HL-60 (cell line): ENCODE results near the gene MAFB.

ENCODE experiments used
- CTCF ChIP-seq: IDR thresholded peaks from one replicate; pipeline ENCODE4 v1.5.1; 2011; ENCODE audit warnings: low read length, control low read depth, inconsistent platforms; ENCODE audit not compliant: insufficient read depth
- POLR2AphosphoS5 ChIP-seq: IDR thresholded peaks from 2 replicates; pipeline ENCODE4 v1.6.1; 2012; ENCODE audit warnings: low read depth
- TF ChIP-seq, protein P1 (sequence below): IDR thresholded peaks from 2 replicates; pipeline ENCODE4 v1.6.1; 2012; ENCODE audit warnings: low read depth; ENCODE audit not compliant: insufficient replicate concordance

DNA sequence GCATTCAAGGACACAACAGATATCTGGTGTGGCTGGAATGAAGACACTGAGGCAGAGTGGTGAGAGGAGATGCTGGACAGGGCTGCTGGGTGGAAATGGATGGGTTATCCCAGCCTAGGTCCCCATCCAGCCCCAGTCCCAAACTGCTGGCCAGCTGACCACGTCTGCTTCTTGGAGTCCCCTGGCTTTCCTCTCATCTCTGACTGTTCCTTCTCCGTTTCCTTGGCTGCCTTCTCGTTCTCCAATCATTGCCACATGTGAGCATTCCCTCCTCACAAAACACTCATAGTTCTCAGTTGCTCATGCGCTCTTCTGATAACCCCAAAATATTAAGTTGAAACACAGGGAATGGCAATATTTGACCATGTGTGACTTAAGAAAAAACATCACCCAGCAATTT, 31.5 kb downstream of the MAFB start:
- TF ChIP-seq CTCF (no peak), POLR2AphosphoS5 (no peak)
- TF ChIP-seq, protein P1, sequence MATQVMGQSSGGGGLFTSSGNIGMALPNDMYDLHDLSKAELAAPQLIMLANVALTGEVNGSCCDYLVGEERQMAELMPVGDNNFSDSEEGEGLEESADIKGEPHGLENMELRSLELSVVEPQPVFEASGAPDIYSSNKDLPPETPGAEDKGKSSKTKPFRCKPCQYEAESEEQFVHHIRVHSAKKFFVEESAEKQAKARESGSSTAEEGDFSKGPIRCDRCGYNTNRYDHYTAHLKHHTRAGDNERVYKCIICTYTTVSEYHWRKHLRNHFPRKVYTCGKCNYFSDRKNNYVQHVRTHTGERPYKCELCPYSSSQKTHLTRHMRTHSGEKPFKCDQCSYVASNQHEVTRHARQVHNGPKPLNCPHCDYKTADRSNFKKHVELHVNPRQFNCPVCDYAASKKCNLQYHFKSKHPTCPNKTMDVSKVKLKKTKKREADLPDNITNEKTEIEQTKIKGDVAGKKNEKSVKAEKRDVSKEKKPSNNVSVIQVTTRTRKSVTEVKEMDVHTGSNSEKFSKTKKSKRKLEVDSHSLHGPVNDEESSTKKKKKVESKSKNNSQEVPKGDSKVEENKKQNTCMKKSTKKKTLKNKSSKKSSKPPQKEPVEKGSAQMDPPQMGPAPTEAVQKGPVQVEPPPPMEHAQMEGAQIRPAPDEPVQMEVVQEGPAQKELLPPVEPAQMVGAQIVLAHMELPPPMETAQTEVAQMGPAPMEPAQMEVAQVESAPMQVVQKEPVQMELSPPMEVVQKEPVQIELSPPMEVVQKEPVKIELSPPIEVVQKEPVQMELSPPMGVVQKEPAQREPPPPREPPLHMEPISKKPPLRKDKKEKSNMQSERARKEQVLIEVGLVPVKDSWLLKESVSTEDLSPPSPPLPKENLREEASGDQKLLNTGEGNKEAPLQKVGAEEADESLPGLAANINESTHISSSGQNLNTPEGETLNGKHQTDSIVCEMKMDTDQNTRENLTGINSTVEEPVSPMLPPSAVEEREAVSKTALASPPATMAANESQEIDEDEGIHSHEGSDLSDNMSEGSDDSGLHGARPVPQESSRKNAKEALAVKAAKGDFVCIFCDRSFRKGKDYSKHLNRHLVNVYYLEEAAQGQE = no peak
